HG03103 (cell line): ENCODE measurements around the gene THADA.
"Not testable (repeated sequence)": the region's sequence is repeated elsewhere in the genome, so short reads cannot be mapped to it uniquely, and the experiment has no call there.

Source experiments
- ATAC-seq: cut with Tn5 transposase; IDR thresholded peaks from one replicate; pipeline ENCODE4 v1.9.1; 2021; ENCODE audit warnings: low read depth; ENCODE audit not compliant: unreplicated experiment

THADA gene

GRCh38 chr2:43397411-43397810 is 198.4 kb downstream of the THADA start:
- ATAC-seq = no peak

DNA sequence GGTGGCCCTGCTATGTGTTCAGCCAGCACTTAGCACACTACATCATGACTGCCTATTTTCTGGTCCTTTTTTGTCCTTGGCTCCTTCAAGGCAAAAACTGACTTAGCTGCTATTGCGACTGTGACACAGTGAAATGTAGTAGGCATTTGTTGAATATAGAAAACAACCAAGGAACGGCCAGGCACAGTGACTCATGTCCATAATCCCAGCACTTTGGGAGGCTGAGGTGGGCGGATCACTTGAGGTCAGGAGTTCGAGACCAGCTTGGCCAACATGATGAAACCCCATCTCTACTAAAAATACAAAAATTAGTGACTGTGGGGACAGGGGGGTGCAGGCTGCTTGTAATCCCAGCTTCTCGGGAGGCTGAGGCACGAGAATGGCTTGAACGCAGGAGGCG is 199.5 kb downstream of the THADA start:
- not testable (repeated sequence) for ATAC-seq

- no peak for ATAC-seq
Observed at GRCh38 chr2:43393918-43394317, 201.9 kb downstream of the THADA start.

- no peak for ATAC-seq
Observed at GRCh38 chr2:43391878-43392215, 204.0 kb downstream of the THADA start.

DNA sequence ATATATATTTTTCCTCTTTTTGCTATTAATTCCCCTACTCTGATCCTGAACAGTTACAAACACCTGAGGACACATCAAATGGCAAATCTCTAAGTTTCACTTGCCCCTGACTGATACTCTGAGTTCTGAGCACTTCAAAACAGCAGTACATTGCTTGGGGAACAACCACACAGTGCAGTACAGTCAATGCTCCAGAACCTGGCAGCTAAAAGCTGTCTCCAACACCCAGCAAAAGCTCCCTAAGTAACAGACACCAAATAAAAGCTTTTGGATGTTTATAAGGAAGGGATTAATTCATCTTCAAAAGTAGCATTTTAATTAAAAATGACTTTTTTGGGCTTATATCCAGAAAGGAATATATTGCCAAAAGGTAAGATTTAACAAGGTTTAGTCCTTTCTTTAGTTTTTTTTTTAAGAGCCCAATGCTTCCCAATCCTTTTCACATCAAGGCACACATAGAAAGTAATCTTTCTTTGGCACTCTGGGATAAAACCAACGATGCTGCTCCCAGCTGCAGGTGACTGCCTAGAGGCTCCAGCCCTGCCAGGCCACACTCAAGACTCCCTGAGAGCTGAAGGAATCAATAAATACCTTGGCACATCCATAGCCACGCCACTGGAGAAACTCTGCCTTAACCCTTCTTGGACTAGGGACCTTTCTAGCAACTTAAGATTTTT is 204.5 kb downstream of the THADA start:
- ATAC-seq = no peak

- no peak for ATAC-seq
Observed at GRCh38 chr2:43389581-43390466, 206.0 kb downstream of the THADA start.

GRCh38 chr2:43388371-43388770 is 207.5 kb downstream of the THADA start:
- ATAC-seq = no peak

GRCh38 chr2:43387092-43388062 is 208.5 kb downstream of the THADA start:
- peak; percentile 62 for ATAC-seq

DNA sequence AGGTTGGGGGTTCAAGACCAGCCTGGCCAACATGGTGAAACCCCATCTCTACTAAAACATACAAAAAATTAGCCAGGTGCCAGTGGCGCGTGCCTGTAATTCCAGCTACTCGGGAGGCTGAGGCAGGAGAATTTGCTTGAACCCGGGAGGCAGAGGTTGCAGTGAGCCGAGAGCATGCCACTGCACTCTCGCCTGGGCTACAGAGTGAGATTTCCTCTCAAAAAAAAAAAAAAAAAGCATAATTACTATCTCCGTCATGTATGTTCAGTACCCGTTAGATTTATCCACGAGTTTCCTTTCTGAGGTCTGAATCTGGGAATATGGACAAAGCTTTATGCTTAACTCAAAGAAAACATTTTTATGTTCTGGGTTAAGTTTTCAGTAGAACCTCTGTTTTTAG is 209.2 kb downstream of the THADA start:
- ATAC-seq = not testable (repeated sequence)

GRCh38 chr2:43384143-43384542 is 211.7 kb downstream of the THADA start:
- no peak for ATAC-seq

GRCh38 chr2:43383533-43383932 is 212.3 kb downstream of the THADA start:
- ATAC-seq = no peak

- ATAC-seq = no peak
Observed at GRCh38 chr2:43379494-43379893, 216.3 kb downstream of the THADA start.

GRCh38 chr2:43377327-43377726 is 218.5 kb downstream of the THADA start:
- no peak for ATAC-seq

DNA sequence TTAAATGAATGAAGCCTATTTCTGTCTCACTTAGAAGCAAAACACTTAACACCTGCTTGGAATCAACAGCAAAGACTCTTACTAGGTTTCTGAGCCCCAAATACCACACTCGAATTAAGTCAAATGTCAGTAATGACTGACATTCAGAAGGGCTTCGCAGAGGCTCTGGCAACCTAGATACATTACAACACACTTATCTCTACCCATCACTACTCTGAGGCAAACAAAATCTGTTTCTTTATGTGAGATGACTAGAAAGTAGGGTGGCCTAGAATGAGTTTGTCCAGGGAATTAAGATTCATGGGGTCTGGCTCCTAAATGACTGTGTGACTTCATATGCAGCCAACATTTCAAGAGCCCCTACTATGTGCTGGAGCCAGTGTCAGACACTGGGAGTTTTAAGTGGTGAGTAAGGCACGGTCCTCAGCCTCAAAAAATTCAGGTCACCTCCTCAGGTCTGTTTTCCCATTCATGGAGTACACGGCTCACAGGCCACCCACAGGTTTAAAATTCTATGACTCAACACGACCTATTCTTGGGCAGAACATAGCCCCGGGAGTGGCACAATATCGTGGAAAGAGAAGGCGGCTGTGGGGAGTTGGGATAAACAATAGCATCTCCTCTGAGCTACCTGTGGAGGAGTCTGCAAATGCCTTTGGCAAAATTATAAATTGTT is 219.2 kb downstream of the THADA start:
- ATAC-seq = no peak

GRCh38 chr2:43375746-43376522 is 219.9 kb downstream of the THADA start:
- ATAC-seq = no peak

DNA sequence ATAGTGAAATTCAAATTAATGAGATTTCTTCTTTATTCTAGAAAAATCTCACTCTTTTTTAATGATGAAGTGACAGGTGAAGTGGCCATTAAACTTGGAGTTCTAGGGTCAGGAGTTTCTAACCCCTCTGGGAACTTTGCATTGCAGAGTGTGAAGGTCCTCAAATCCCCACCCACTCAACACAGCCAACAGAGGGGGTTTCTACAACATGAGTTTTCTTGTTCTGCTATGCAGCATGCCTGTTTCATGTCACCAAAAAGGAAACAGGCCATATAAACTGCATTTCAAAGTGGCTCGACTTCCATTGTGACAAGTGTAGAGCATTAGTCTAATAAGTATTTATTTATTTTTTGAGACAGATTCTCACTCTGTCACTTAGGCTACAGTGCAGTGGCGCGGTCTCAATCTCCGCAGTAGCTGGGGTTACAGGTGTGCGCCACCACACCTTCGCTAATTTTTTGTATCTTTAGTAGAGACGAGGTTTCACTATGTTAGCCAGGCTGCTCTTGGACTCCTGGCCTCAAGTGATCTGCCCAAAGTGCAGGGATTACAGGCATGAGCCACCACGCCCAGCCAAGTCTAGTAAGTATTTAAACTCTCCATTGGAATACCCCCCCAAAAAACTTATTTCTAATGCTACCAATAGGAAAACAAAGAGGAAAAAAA is 223.3 kb downstream of the THADA start:
- no peak for ATAC-seq

DNA sequence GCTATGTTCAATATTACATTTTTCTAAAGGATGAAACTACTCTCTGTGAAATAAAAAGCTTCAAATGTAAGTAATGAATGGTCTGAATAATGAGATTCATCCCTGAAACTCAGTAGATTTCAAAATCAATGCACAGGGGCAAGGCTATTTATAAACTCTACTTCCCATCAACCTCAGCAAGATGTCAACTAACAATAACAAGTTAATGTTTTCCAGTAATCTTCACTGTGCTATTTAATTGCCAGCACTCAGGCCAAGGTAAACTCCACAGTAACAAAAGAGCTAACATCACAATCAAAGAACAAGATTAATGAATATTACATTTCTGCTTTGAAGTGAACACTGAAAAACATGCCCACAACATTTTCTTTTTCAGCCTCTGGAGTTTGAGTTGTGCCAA is 225.1 kb downstream of the THADA start:
- no peak for ATAC-seq

- no peak for ATAC-seq
Observed at GRCh38 chr2:43370146-43370545, 225.7 kb downstream of the THADA start.
